GM13976 (cell line): ENCODE measurements around the gene FCHSD2.

ENCODE experiments used
- DNase-seq: peaks from one replicate; pipeline ENCODE4 v3.0.0; 2012; ENCODE audit warnings: low spot score
- in situ Hi-C: fragments of 300-500 bp; cut with MboI; formaldehyde crosslinking; loops from one replicate; pipeline ENCODE4 v1.12.0; 2022; ENCODE audit warnings: low sequenced_read_pairs, mixed read lengths, inconsistent platforms; ENCODE audit not compliant: unreplicated experiment
- TF ChIP-seq, protein P1 (sequence below): IDR thresholded peaks from 2 replicates; pipeline ENCODE4 v1.5.1; 2012; ENCODE audit warnings: borderline replicate concordance, mild to moderate bottlenecking; ENCODE audit not compliant: insufficient read depth; ENCODE audit errors: extremely low read depth, missing control alignments, control extremely low read depth

FCHSD2 gene

DNA sequence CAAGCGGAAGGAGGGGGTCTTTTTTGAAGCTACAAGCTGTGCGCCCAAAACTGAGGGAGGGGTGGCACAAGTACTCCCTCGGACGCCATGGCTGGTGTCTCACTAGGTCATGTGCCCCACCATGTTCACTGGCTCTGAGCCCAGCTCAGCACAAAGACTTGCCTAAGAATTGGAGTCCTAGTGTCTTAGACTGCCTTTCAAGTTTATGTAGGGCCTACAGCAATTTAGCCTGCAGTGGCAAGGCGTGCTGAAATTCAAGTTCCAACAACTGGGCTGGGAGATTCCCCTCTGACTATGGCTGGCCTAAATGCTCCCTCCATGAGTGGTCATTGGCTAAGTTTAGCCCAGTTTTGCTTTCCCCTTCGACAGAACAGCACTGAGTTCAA, 27.3 kb downstream of the FCHSD2 start:
- TF ChIP-seq, protein P1, sequence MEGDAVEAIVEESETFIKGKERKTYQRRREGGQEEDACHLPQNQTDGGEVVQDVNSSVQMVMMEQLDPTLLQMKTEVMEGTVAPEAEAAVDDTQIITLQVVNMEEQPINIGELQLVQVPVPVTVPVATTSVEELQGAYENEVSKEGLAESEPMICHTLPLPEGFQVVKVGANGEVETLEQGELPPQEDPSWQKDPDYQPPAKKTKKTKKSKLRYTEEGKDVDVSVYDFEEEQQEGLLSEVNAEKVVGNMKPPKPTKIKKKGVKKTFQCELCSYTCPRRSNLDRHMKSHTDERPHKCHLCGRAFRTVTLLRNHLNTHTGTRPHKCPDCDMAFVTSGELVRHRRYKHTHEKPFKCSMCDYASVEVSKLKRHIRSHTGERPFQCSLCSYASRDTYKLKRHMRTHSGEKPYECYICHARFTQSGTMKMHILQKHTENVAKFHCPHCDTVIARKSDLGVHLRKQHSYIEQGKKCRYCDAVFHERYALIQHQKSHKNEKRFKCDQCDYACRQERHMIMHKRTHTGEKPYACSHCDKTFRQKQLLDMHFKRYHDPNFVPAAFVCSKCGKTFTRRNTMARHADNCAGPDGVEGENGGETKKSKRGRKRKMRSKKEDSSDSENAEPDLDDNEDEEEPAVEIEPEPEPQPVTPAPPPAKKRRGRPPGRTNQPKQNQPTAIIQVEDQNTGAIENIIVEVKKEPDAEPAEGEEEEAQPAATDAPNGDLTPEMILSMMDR, result no peak
- DNase-seq, result no peak
- in situ Hi-C loops, result no loop called here

GRCh38 chr11:73114110-73114834, 27.8 kb downstream of the FCHSD2 start:
- in situ Hi-C loops, result no loop called here
- DNase-seq, result no peak
- TF ChIP-seq, protein P1, result no peak

GRCh38 chr11:73113426-73113825, 28.7 kb downstream of the FCHSD2 start:
- no peak for DNase-seq
- in situ Hi-C loops, result no loop called here

DNA sequence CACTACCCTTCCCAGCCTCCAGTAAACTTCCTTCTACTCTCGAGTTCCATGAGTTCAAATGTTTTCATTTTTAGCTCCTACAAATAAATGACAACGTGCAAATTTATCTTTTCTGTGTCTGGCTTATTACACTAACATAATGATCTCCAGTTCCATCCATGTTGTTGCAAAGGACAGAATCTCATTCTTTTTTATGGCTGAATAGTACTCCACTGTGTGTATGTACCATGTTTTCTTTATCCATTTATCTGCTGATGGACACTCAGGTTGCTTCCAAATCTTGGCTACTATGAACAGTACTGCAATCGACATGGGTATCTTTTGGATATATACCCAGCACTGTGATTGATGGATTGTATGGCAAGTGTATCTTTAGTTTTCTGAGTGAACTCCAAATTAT, 34.5 kb downstream of the FCHSD2 start:
- in situ Hi-C loops, result no loop called here
- TF ChIP-seq, protein P1, result no peak
- no peak for DNase-seq

More at GRCh38 chr11:73113426-73113825, 28.7 kb downstream of the FCHSD2 start:
- TF ChIP-seq, protein P1, result no peak

GRCh38 chr11:73106347-73106746, 35.8 kb downstream of the FCHSD2 start:
- DNase-seq, result no peak
- in situ Hi-C loops, result no loop called here

GRCh38 chr11:73100578-73100977, 41.5 kb downstream of the FCHSD2 start:
- no peak for DNase-seq
- in situ Hi-C loops, result no loop called here
- TF ChIP-seq, protein P1, result no peak

More at GRCh38 chr11:73106347-73106746, 35.8 kb downstream of the FCHSD2 start:
- TF ChIP-seq, protein P1, result no peak
